Mesenchymal stem cell (in vitro differentiated cells and primary cell): ENCODE measurements around the gene APCS.

Experiments used
- DNase-seq: peaks from one replicate; pipeline ENCODE4 v3.0.0-alpha.2; 2013
- H2AFZ ChIP-seq: one replicate; pipeline ENCODE4 v1.6.1; 2013; ENCODE audit warnings: low read depth, mild to moderate bottlenecking, control low read depth, inconsistent platforms, low read length, moderate library complexity
- H2AK5ac ChIP-seq: 2 replicates; pipeline ENCODE4 v1.6.1; 2013; ENCODE audit warnings: low read length, moderate library complexity, mild to moderate bottlenecking, inconsistent platforms; ENCODE audit not compliant: severe bottlenecking
- H2BK120ac ChIP-seq: one replicate; pipeline ENCODE4 v1.6.1; 2013; ENCODE audit warnings: low read depth, mild to moderate bottlenecking, inconsistent platforms, low read length, moderate library complexity
- H2BK12ac ChIP-seq, 2 experiments: one replicate each; pipeline ENCODE4 v1.6.1; 2013; ENCODE audit warnings: inconsistent platforms in 2 of 2, low read length in 2 of 2, mild to moderate bottlenecking in 2 of 2, moderate library complexity in 2 of 2, control low read depth in 1 of 2
- H2BK15ac ChIP-seq: one replicate; pipeline ENCODE4 v1.6.1; 2013; ENCODE audit warnings: mild to moderate bottlenecking, low read depth, inconsistent platforms; ENCODE audit not compliant: poor library complexity, severe bottlenecking
- H2BK5ac ChIP-seq: 2 replicates; pipeline ENCODE4 v1.6.1; 2013; ENCODE audit warnings: low read depth, mild to moderate bottlenecking, low read length, control low read depth, inconsistent platforms; ENCODE audit not compliant: poor library complexity, severe bottlenecking
- H3K14ac ChIP-seq, 2 experiments: one replicate each; pipeline ENCODE4 v1.6.1; 2013; ENCODE audit warnings: inconsistent platforms in 2 of 2, low read length in 2 of 2, control low read depth in 1 of 2, mild to moderate bottlenecking in 1 of 2, moderate library complexity in 1 of 2
- H3K18ac ChIP-seq, 2 experiments: one replicate each; pipeline ENCODE4 v1.6.1; 2013; ENCODE audit warnings: inconsistent platforms in 2 of 2, low read length in 2 of 2, control low read depth in 1 of 2, low read depth in 1 of 2, mild to moderate bottlenecking in 1 of 2
- H3K23ac ChIP-seq, 2 experiments: one replicate each; pipeline ENCODE4 v1.6.1; 2013; ENCODE audit warnings: inconsistent platforms in 2 of 2, low read length in 2 of 2, mild to moderate bottlenecking in 2 of 2, moderate library complexity in 2 of 2, control low read depth in 1 of 2
- H3K27ac ChIP-seq: 2 replicates; pipeline ENCODE4 v1.5.1; 2013; ENCODE audit warnings: mild to moderate bottlenecking, moderate library complexity, low read length, control low read depth, inconsistent platforms; ENCODE audit not compliant: poor library complexity, severe bottlenecking
- H3K27me3 ChIP-seq, 2 experiments: 2 replicates each; pipeline versions ENCODE4 v1.6.1 to v1.7.0; 2013; ENCODE audit warnings: low read length in 2 of 2, mild to moderate bottlenecking in 2 of 2, moderate library complexity in 2 of 2, control low read depth in 1 of 2, inconsistent platforms in 1 of 2; ENCODE audit not compliant: control insufficient read depth in 1 of 2, insufficient read depth in 1 of 2
- H3K36me3 ChIP-seq, 2 experiments: 2 replicates each; pipeline versions ENCODE4 v1.6.1 to v1.7.0; 2013; ENCODE audit warnings: low read length in 2 of 2, control low read depth in 1 of 2, inconsistent platforms in 1 of 2, low read depth in 1 of 2, mild to moderate bottlenecking in 1 of 2; ENCODE audit not compliant: insufficient read depth in 2 of 2, control insufficient read depth in 1 of 2
- H3K4ac ChIP-seq, 2 experiments: one replicate each; pipeline ENCODE4 v1.6.1; 2013; ENCODE audit warnings: inconsistent platforms in 2 of 2, low read length in 2 of 2, mild to moderate bottlenecking in 2 of 2, moderate library complexity in 2 of 2, control low read depth in 1 of 2, low read depth in 1 of 2
- H3K4me1 ChIP-seq: 2 replicates; pipeline ENCODE4 v1.6.1; 2013; ENCODE audit warnings: low read depth, low read length, control low read depth; ENCODE audit not compliant: control insufficient read depth, insufficient read depth
- H3K4me2 ChIP-seq: 2 replicates; pipeline ENCODE4 v1.6.1; 2013; ENCODE audit warnings: low read length, mild to moderate bottlenecking, inconsistent platforms; ENCODE audit not compliant: poor library complexity, severe bottlenecking
- H3K4me3 ChIP-seq, 2 experiments: 2 replicates each; pipeline versions ENCODE4 v1.5.1 to v1.7.0; 2013; ENCODE audit warnings: low read length in 2 of 2, mild to moderate bottlenecking in 2 of 2, control low read depth in 1 of 2, low read depth in 1 of 2; ENCODE audit not compliant: insufficient read depth in 1 of 2
- H3K79me1 ChIP-seq: replicated peaks from 2 replicates; pipeline ENCODE4 v1.6.1; 2013; ENCODE audit warnings: mild to moderate bottlenecking, control low read depth, low read length, inconsistent platforms; ENCODE audit not compliant: poor library complexity, severe bottlenecking
- H3K9ac ChIP-seq: 2 replicates; pipeline ENCODE4 v1.7.0; 2013; ENCODE audit warnings: mild to moderate bottlenecking, low read length, moderate library complexity
- H3K9me3 ChIP-seq: 2 replicates; pipeline ENCODE4 v1.7.0; 2013; ENCODE audit warnings: mild to moderate bottlenecking, low read length; ENCODE audit not compliant: control insufficient read depth
- H4K8ac ChIP-seq: one replicate; pipeline ENCODE4 v1.6.1; 2013; ENCODE audit warnings: inconsistent platforms, mild to moderate bottlenecking, low read length, moderate library complexity
- H4K91ac ChIP-seq: one replicate; pipeline ENCODE4 v1.6.1; 2013; ENCODE audit warnings: mild to moderate bottlenecking, low read length, inconsistent platforms
- WGBS: methylation state at CpG from one replicate; pipeline ENCODE4 v1.1.7; 2013; ENCODE audit warnings: mixed read lengths; 5-methylcytosine and 5-hydroxymethylcytosine counted together

APCS gene

GRCh38 chr1:159602501-159602999, 14.9 kb downstream of the APCS start:
- Histone ChIP-seq H2AFZ (no peak overlapping the region), H3K4me3 (no peak overlapping the region), H2BK120ac (no peak overlapping the region), H3K14ac (no peak overlapping the region), H3K36me3 (no peaks in the 10 kb centered on the region), H3K4me1 (peaks cover 6% of the 10 kb centered on the region), H2AK5ac (no peak overlapping the region), H4K8ac (no peak overlapping the region), H3K9ac (no peak overlapping the region), H3K79me1 (no peaks in the 10 kb centered on the region), H2BK12ac (no peak overlapping the region), H4K91ac (no peak overlapping the region), H3K9me3 (no peaks in the 10 kb centered on the region), H3K27me3 (no peaks in the 10 kb centered on the region), H3K18ac (no peak overlapping the region), H3K4ac (no peak overlapping the region), H3K23ac (no peak overlapping the region), H2BK5ac (no peak overlapping the region), H3K4me2 (no peak overlapping the region), H3K27ac (no peak overlapping the region), H2BK15ac (no peak overlapping the region)
- 43% methylated on average over 4 of the region's 5 CpGs for WGBS
- DNase-seq: no peak

GRCh38 chr1:159612211-159612885, 24.7 kb downstream of the APCS start:
- H2AFZ ChIP-seq: no peak overlapping the region
- no peak overlapping the region for H3K18ac ChIP-seq
- H3K4me2 ChIP-seq: no peak overlapping the region
- no peak overlapping the region for H3K4ac ChIP-seq
- H2BK120ac ChIP-seq: no peak overlapping the region
- no peaks in the 10 kb centered on the region for H3K9me3 ChIP-seq
- no peaks in the 10 kb centered on the region for H3K36me3 ChIP-seq
- no peaks in the 10 kb centered on the region for H3K79me1 ChIP-seq
- WGBS: 51% methylated on average over 7 of the region's 8 CpGs
- H3K4me3 ChIP-seq: no peak overlapping the region
- no peak overlapping the region for H3K27ac ChIP-seq
- no peak overlapping the region for H3K14ac ChIP-seq
- no peak overlapping the region for H3K23ac ChIP-seq
- no peak overlapping the region for H4K91ac ChIP-seq
- DNase-seq: no peak
- no peak overlapping the region for H2BK5ac ChIP-seq
- H2AK5ac ChIP-seq: no peak overlapping the region
- H2BK15ac ChIP-seq: no peak overlapping the region
- no peaks in the 10 kb centered on the region for H3K27me3 ChIP-seq
- no peak overlapping the region for H3K9ac ChIP-seq
- no peak overlapping the region for H2BK12ac ChIP-seq
- no peak overlapping the region for H4K8ac ChIP-seq
- H3K4me1 ChIP-seq: no peaks in the 10 kb centered on the region

GRCh38 chr1:159632922-159633321, 45.3 kb downstream of the APCS start:
- Histone ChIP-seq H2AK5ac (no peak overlapping the region), H2AFZ (no peak overlapping the region), H3K36me3 (no peaks in the 10 kb centered on the region), H3K27ac (no peak overlapping the region), H3K14ac (no peak overlapping the region), H4K91ac (no peak overlapping the region), H3K79me1 (no peaks in the 10 kb centered on the region), H3K18ac (no peak overlapping the region), H3K4me2 (no peak overlapping the region), H3K27me3 (no peaks in the 10 kb centered on the region), H3K23ac (no peak overlapping the region), H3K4me3 (no peak overlapping the region), H2BK5ac (no peak overlapping the region), H4K8ac (no peak overlapping the region), H3K4ac (no peak overlapping the region), H2BK12ac (no peak overlapping the region), H2BK15ac (no peak overlapping the region), H2BK120ac (no peak overlapping the region), H3K9me3 (no peaks in the 10 kb centered on the region), H3K4me1 (no peaks in the 10 kb centered on the region), H3K9ac (no peak overlapping the region)
- DNase-seq: no peak
